GM19328 (cell line): ENCODE measurements around the gene ANKMY2.

ENCODE experiments used
- ATAC-seq: cut with Tn5 transposase; IDR thresholded peaks from one replicate; pipeline ENCODE4 v1.9.1; 2021; ENCODE audit warnings: mild to moderate bottlenecking, moderate library complexity; ENCODE audit not compliant: unreplicated experiment

The ANKMY2 gene

DNA sequence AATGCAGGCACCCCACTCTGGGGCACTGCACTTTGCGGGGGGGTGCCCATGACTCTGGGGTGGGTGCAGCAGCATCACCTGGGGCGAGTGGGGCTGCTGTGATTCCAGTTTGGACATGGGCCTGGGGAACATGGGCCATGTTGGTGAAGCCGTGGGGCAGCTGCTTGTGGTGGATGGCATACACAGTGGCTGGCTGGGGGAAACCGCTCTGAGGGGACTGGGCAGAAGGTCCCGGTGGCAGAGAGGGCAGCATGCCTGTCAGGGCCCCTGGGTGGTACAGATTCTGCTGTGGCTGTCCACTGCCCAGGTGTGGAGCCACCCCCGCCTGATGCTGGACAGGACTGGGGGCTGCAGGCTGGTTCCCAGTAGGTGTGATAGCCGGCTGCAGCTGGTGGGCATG is 61.7 kb downstream of the ANKMY2 start:
- no peak for ATAC-seq

DNA sequence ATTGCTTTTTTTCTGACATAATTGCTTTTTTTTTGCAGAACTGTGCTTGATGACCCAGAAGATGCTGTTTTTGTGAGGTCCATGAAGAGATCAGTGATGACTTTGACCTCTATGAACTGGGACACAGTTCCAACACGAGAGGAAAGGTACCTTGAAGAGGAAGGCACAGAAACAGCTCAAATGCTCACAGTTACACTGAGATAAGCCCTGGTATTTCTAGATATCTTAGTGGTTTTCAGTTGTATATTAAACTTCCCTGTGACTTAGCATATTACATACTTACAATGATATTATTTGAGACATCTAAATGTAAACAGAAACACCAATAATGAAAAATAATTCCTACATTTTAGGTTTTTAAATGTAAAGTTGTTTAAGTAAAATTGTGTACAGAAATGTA is 64.3 kb downstream of the ANKMY2 start:
- ATAC-seq: no peak

DNA sequence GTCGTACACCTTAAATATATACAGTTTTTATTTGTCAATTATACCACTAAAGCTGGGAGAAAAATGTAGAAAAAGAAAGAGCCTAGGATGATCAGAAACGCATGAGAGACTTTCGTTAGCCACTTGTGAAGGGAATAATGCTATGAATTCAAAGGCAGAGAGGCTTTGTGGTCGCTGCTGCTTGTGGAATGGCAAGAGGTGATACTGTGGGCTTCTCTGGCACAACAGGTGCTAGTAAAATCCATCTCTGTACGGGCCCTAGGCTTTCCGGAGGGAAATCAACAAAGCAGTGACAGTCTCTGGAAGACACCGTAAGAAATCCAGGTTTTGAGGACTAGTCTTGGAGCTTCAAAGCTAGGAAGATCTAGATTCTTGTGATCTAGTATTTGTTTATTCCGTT is 66.3 kb downstream of the ANKMY2 start:
- ATAC-seq: no peak

DNA sequence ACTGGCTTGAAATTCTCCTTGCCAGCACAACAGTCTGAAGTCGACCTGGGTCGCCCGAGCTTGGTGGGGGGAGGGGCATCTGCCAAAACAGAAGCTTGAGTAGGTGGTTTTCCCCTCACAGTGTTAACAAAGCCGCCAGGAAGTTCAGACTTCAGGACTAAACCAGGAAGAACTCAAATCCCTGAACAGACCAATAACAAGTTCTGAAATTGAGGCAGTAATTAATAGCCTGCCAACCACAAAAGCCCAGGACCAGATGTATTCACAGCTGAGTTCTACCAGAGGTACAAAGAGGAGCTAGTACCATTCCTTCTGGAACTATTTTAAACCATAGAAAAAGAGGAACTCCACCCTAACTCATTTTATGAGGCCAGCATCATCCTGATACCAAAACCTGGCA is 73.6 kb downstream of the ANKMY2 start:
- no peak for ATAC-seq

DNA sequence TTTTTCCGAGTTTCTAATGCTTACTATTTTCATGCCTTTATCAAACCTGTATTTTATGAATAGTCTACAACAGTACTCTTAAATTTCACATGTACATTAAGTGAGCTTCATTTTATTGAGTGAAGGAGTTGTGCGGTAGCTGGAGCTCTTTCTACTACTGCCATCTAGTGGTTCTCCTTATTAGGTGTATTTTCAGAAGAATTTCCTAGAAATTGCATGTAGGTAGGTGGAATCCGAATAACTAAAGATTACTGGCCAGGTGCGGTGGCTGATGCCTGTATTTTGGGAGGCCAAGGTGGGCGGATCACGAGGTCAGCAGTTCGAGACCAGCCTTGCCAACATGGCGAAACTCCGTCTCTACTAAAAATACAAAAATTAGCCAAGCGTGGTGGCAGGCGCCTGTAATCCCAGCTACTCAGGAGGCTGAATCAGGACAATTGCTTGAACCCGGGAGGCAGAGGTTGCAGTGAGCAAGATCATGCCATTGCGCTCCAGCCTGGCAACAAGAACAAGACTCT is 80.6 kb downstream of the ANKMY2 start:
- peak; percentile 82 for ATAC-seq

DNA sequence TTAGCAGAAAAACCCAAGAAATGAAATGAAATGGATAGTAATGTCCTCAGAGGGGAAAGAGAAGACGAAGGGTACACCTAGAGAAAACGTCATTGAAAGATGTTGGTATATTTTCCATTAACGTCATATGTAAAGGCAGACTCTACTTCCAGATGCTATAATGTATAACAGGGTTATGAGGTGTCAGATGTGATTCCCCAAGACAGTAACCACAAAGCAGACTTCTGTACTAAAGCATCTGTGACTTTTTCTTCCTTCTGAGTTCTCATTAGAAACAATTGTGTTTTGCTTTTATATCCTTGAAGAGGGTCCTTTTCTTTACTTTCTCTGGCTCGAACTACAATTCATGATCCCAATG is 81.6 kb downstream of the ANKMY2 start:
- ATAC-seq: no peak

DNA sequence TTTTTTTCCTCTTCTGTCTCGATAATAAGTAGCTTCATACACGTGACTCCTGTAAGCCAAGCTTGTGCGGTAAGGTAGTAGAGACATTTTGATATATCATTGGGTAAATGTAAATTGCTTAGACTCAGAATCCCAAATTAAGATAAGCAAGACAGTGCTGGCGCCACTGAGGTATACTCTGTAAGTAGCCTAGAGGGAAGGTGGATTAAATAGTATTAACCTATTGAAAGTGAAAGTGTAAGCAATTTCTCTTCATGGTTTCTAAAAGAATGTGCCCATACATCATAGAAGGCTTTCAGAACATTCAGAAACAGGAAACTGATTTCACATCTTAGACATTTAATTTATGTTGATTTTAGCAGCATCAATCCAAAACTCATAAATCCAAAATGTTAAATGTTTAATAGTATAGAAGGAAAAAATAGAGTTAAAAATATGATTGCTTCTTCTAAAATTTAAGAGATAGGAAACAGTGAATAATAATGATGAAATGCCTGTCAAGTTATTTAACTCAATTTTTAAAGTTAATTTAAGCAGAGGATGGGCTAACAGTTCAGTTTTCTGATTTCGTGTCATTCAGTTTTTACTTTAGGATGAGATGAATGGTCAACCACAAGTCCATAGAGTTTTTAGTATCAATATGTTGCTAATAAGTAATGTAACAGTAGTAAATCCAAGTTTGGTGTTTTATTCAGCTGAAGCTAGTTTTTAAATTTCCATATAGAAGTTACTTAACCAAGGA is 82.1 kb downstream of the ANKMY2 start:
- no peak for ATAC-seq

DNA sequence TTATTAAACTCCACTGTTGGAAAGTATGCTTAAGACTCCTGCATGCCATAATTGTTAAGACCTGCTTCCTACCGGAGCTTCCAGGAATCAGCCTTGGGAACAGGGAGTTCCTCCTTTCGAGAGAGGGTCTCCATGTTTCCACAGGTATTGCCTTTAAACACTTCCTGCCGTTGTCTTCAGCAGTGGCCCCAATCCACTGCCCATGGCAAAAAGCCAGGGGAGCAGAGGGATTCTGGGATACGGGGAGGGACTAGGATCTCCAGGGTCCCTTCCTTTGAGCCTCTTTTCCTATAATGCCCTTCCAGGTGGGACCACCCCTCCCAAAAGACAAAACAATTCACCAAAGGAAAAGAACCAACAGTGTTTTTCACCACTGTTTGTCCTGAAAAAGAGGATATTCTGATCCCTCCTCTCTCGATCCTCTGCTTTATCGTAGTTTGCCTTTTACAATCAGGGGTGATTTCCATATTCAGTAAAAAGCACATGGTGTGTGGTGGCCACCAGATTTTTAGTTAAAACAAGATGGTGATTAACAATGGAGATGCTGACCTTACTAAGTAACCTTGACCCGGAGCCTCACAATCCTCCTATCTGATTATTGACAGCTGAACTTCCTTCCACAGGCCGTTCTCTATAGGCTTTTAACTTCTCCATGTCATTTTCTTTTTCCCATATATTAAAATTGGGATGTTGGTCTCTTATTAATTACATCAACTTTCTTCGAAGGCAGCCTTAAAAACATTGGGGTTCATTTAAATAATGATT is 82.9 kb downstream of the ANKMY2 start:
- ATAC-seq: no peak

DNA sequence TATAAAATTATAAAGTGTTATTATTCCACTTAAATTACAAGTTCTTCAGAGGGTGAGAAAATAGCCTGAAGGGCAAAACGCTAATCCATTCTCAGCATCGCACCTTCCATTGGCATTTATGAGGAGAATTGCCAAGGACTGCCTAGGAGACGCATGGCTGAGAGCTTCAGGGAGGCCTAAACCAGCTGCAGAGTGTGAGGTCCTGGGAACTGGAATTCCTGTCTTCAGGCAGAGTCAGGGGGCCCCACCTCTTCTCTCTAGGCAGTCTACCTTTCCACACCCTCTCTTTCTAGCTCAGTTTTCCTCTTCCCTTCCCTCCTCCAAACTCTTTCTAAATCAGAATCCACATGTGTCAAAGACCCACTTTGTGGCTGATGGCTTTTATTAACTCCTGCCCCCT is 83.6 kb downstream of the ANKMY2 start:
- no peak for ATAC-seq

DNA sequence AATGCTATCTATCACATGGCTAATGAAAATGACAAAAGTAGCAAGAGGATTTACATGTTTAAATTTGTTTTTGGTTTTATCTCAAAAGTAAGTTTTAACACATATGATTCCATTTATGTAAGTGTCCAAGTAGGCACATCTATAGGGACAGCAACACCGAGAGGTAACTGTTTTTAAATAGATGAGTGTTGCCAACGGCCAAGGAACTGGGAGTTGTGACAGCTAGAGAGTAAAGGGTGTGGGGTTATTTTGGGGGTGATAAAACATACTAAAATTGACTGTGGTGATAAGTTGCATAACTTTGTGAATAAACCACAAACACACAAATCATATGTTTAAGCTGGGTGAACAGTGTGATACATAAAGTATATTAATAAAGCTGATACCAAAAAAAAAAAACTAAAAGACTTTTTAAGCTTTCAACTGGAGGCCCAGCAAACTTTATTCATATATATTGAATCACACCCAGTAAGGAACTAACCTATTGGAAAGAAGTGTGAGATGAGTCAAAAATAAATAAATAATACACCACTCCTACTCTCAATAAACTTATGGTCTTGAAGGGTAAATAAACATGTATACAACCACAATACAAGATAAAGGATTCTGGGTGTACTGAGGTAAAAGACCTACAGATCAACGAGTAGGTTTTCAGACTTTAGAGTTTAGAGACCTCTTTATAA is 85.9 kb downstream of the ANKMY2 start:
- no peak for ATAC-seq

DNA sequence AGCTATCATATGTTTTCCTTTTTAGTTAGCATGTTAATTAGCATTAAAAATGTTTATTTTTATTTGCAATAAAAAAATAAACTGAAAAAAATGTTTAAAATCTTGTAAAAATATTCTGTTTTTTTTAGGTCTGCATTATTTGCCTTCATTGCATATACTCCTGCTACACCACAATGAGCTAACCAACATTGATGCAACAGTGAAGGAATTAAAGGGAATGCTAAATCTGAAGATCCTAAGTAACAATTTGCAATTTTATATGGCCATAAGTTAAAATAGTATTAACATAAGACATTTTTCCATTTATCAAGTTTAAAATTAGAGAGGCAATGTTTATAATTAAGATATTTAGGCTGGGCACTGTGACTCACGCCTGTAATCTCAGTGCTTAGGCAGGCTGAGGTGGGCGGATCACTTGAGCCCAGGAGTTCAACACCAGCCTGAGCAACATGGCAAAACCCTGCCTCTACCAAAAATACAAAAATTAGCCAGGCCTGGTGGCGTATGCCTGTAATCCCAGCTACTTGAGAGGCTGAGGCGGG is 86.7 kb downstream of the ANKMY2 start:
- no peak for ATAC-seq

DNA sequence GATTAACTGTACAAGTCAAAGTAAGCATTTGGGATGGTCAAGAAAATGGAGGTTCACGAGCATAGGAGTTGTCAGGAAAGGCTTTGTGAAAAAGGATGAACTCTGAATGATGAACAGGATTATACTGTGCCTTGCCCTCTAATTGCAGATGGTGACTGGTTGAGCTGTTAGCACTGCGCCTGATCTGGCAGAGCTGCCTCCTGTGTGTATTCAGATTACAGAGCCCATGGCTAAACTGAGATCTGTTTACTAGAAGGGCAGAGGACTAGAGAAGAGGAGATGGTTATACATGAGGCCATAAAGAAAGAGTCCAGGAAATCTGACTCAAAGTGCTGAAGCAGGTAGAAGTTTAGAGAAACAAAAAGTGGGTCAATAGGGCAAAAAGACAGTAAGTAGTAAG is 89.2 kb downstream of the ANKMY2 start:
- ATAC-seq: no peak

DNA sequence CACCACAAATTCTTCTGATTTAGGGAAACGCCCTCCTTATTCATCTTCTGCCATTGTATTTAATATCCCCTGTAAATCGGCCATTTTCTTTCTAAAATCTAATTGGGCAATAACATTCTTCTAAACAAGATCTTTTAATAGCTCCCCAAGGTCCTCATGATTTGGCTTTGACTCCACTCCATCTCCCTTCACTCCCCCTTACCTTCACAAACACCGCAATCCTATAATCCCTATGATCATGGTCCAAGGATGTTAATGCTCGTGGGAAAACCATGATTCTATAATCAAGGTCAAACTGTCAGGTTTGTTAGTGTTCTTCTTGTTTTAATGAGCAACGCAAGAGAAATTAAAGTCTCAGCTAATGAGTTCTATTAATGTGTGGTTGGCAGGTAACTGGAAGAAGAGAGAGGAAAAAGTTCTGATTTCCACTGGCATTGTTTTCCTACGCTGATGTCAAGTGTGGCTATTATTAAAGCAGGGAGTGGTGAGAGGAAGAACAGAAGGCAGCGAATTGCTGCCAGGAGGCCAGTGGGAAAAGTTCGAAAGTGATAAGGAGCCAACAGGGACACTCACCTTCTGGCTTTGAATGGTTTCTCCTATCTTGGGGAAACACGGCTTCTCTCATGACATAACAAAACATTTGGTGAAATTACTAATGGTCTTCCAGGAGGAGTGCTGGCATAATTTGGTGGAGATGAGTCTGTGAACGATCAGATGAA is 90.9 kb downstream of the ANKMY2 start:
- ATAC-seq: no peak

DNA sequence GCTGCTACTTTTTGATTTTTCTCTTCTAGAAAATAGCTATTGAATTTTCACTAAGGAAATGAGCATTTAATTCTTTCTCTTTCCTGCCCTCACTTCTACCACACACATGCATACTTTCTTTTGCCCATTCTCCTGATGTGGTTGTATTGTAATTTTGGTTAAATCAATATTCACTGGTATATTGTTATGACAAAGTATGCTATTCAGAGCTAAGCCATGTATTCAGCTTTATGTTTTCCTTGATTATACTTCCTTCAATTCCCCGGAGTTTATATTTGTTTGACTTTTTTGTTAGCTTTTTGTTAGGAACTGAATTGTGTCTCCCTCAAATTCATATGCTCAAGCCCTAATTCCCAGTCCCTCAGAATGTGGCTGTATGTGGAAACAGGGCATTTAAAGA is 94.9 kb downstream of the ANKMY2 start:
- ATAC-seq: no peak
